Kidney (tissue), 14 donors: ENCODE measurements around the gene CRY2. TPM values are rescaled to one million over a fixed set of nuclear protein-coding genes. Genes with fewer than 3 reads are reported as not detected.

Experiments used
- DNase-seq, 5 donors: peaks; one replicate each; pipeline ENCODE4 v3.0.0-alpha.2; 2013 to 2020
- FAIRE-seq: peaks from 2 replicates; lab custom pipeline; 2012; peaks lifted over from hg19 to GRCh38; lab: Jason Lieb, UNC
- H3K27ac ChIP-seq, 2 donors: one replicate each; pipeline ENCODE4 v1.7.0; 2013; ENCODE audit warnings: low read depth in 2 of 2, low read length in 2 of 2, inconsistent platforms in 1 of 2
- H3K27me3 ChIP-seq: one replicate; pipeline ENCODE4 v1.7.1; 2013; ENCODE audit warnings: low read length, inconsistent platforms; ENCODE audit not compliant: control insufficient read depth, insufficient read depth
- H3K36me3 ChIP-seq, 3 donors: one replicate each; pipeline versions ENCODE4 v1.7.0 to v1.7.1; 2013; ENCODE audit warnings: low read length in 3 of 3, control low read depth in 1 of 3, inconsistent platforms in 1 of 3; ENCODE audit not compliant: insufficient read depth in 3 of 3, control insufficient read depth in 2 of 3
- H3K4me1 ChIP-seq, 3 donors: one replicate each; pipeline versions ENCODE4 v1.7.0 to v1.7.1; 2013; ENCODE audit warnings: low read length in 3 of 3, inconsistent platforms in 1 of 3, low read depth in 1 of 3; ENCODE audit not compliant: control insufficient read depth in 2 of 3, insufficient read depth in 2 of 3
- H3K4me3 ChIP-seq, 3 donors: one replicate each; pipeline versions ENCODE4 v1.7.0 to v1.8.1; 2013; ENCODE audit warnings: low read length in 3 of 3, control low read depth in 1 of 3, inconsistent platforms in 1 of 3
- H3K9ac ChIP-seq, 3 donors: one replicate each; pipeline versions ENCODE4 v1.7.0 to v1.7.1; 2013; ENCODE audit warnings: low read length in 3 of 3, control low read depth in 1 of 3, inconsistent platforms in 1 of 3
- H3K9me3 ChIP-seq, 3 donors: one replicate each; pipeline versions ENCODE4 v1.7.0 to v1.7.1; 2013; ENCODE audit warnings: low read length in 3 of 3, control low read depth in 1 of 3, inconsistent platforms in 1 of 3; ENCODE audit not compliant: control insufficient read depth in 2 of 3, insufficient read depth in 1 of 3
- CTCF ChIP-seq: IDR thresholded peaks from 3 replicates; pipeline ENCODE4 v1.5.1; 2012; ENCODE audit warnings: mild to moderate bottlenecking, moderate library complexity, borderline replicate concordance; ENCODE audit not compliant: insufficient read depth; ENCODE audit errors: extremely low read depth
- intact Hi-C: fragments of 100-400 bp; cut with DNase I; formaldehyde crosslinking; loops from one replicate; pipeline ENCODE4 v1.11.1; 2022
- polyA plus RNA-seq: library from polyadenylated mRNA; stranded (reverse); fragments of 350-450 nt; fragmentation: Illumina TruSeq; extraction: RNeasy Lipid Tissue Mini Kit (QIAGEN cat#74804); gene quantifications from one replicate; pipeline ENCODE4 v1.2.3, GENCODE V29; 2014; ENCODE audit warnings: low read depth, low replicate concordance; ENCODE audit not compliant: insufficient read depth
- total RNA-seq: library from RNA; stranded (reverse); fragmentation: NEBNext Ultra II Directional; extraction: Animal tissue kit (Norgen Biotek cat#: 25700); gene quantifications from one replicate; pipeline ENCODE4 v1.2.1, GENCODE V29; 2021
- donor health status: control.
- donor health status: control.
- donor health status: control.
- donor health status: control.
- donor health status: control.
- donor health status: DM: yes; HTN: yes; CAD: no.
- donor health status: Normal renal cell carcinoma (clear cell type).

The CRY2 gene
- total and polyA plus RNA-seq, 2 donors from 2014 or later, result 20.7 to 44.5 TPM

- H3K4me1 ChIP-seq, result peaks cover 0 to 19% (median 0%) of the 10 kb centered on the region in 3 donors
- no peak overlapping the region for H3K27ac ChIP-seq
- intact Hi-C loops, result no loop called here
- DNase-seq, result peak in 2 of 5 donors; percentile 45 to 52
- FAIRE-seq, result no peak
- no peaks in the 10 kb centered on the region for H3K9me3 ChIP-seq
- peaks cover 3% of the 10 kb centered on the region for H3K27me3 ChIP-seq
- peaks cover 0 to 5% (median 0%) of the 10 kb centered on the region in 3 donors for H3K36me3 ChIP-seq
- no peak overlapping the region for H3K4me3 ChIP-seq
- no peak for TF ChIP-seq CTCF
- no peak overlapping the region for H3K9ac ChIP-seq
Measured at GRCh38 chr11:45926001-45926401, 78.7 kb downstream of the CRY2 start.

GRCh38 chr11:45926536-45927331, 79.5 kb downstream of the CRY2 start:
- peak in 2 of 5 donors; percentile 31 to 60 for DNase-seq
- peaks cover 0 to 15% (median 0%) of the 10 kb centered on the region in 3 donors for H3K4me1 ChIP-seq
- H3K27me3 ChIP-seq, result peaks cover 3% of the 10 kb centered on the region
- TF ChIP-seq CTCF, result no peak
- FAIRE-seq, result no peak
- H3K36me3 ChIP-seq, result peaks cover 0 to 5% (median 0%) of the 10 kb centered on the region in 3 donors
- intact Hi-C loops, result no loop called here
- no peak overlapping the region for H3K4me3 ChIP-seq
- H3K9me3 ChIP-seq, result no peaks in the 10 kb centered on the region
- no peak overlapping the region for H3K9ac ChIP-seq
- no peak overlapping the region for H3K27ac ChIP-seq

- H3K27ac ChIP-seq, result no peak overlapping the region
- peaks cover 0 to 5% (median 0%) of the 10 kb centered on the region in 3 donors for H3K36me3 ChIP-seq
- peaks cover 3% of the 10 kb centered on the region for H3K27me3 ChIP-seq
- FAIRE-seq (no peak), DNase-seq (peak in 2 of 5 donors; percentile 34 to 66)
- no peak for TF ChIP-seq CTCF
- no peaks in the 10 kb centered on the region for H3K9me3 ChIP-seq
- no peak overlapping the region for H3K4me3 ChIP-seq
- no peak overlapping the region for H3K9ac ChIP-seq
- peaks cover 0 to 15% (median 0%) of the 10 kb centered on the region in 3 donors for H3K4me1 ChIP-seq
- intact Hi-C loops, result no loop called here
Measured at GRCh38 chr11:45927332-45927683, 80.0 kb downstream of the CRY2 start.
